Epithelial cell of esophagus (primary cell): ENCODE results near the gene NAGPA.

ENCODE experiments used
- DNase-seq: peaks from one replicate; pipeline ENCODE4 v3.0.0; 2010; ENCODE audit warnings: low read depth
- H3K4me3 ChIP-seq: 2 replicates; pipeline ENCODE4 v1.5.1; 2011; ENCODE audit warnings: mild to moderate bottlenecking, low read length, control low read depth
- TF ChIP-seq, protein P1 (sequence below): IDR thresholded peaks from 2 replicates; pipeline ENCODE4 v1.5.1; 2011; ENCODE audit warnings: low read depth, mild to moderate bottlenecking, low read length, control low read depth, inconsistent platforms; ENCODE audit not compliant: insufficient read depth; ENCODE audit errors: missing control alignments

The NAGPA gene

DNA sequence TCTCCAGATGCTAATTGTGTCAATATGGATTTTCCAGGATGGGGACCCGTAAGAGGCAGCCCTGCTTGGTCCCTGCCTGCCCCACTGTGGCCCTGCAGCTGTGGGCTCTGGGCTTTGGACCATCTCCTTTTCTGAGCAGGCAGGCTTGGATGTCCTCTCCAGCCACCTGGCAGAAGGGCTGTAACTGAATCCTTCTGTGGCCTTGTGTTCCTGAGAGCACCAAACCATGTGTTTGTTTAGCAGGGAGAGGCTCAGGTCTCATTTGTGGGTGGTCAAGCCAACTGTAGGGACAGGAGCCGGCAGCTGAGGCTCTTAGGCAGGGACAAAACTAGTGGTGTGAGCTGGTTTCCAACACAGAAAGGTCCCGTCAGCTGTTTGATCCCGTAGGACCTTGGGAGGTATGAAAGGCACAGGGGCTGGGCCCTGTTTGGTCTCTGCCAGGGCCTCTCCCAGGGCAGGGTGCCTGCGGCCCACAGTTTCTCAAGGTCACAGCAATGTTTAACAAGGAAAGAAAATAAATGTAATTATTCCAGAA lies 57.1 kb downstream of the NAGPA start:
- TF ChIP-seq, protein P1, sequence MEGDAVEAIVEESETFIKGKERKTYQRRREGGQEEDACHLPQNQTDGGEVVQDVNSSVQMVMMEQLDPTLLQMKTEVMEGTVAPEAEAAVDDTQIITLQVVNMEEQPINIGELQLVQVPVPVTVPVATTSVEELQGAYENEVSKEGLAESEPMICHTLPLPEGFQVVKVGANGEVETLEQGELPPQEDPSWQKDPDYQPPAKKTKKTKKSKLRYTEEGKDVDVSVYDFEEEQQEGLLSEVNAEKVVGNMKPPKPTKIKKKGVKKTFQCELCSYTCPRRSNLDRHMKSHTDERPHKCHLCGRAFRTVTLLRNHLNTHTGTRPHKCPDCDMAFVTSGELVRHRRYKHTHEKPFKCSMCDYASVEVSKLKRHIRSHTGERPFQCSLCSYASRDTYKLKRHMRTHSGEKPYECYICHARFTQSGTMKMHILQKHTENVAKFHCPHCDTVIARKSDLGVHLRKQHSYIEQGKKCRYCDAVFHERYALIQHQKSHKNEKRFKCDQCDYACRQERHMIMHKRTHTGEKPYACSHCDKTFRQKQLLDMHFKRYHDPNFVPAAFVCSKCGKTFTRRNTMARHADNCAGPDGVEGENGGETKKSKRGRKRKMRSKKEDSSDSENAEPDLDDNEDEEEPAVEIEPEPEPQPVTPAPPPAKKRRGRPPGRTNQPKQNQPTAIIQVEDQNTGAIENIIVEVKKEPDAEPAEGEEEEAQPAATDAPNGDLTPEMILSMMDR = no peak
- no peak overlapping the region for H3K4me3 ChIP-seq
- no peak for DNase-seq

GRCh38 chr16:4976079-4976478 lies 57.7 kb downstream of the NAGPA start:
- TF ChIP-seq, protein P1 = no peak
- no peak overlapping the region for H3K4me3 ChIP-seq
- no peak for DNase-seq
